ENCODE results near the gene KRTAP9-9.
"Not testable (repeated sequence)": the region's sequence is repeated elsewhere in the genome, so short reads cannot be mapped to it uniquely, and the experiment has no call there.

Gene KRTAP9-9

DNA sequence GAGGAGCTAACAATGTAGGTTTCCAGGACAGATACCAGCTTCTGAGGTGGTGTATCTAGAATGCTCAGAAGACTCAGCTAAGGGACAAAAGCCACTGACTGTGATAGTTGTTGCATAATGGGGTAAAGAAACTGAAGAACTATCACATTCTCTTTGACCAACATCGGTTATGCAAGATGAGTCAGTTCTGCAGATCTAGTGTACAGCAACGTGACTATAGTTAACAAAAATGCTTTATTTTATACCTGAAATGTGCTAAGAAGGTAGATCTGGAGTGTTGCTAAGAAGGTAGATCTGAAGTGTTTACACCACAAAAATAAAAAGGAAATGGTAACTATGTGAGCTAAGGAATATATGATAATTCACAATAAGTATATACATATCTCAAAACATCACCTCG is 12.5 kb downstream of the KRTAP9-9 start:
- DNase-seq = no peak

GRCh38 chr17:41271323-41271722 is 16.1 kb downstream of the KRTAP9-9 start:
- not testable (repeated sequence) for DNase-seq

GRCh38 chr17:41271858-41272257 is 16.7 kb downstream of the KRTAP9-9 start:
- no peak for DNase-seq

- DNase-seq = not testable (repeated sequence)
Measured at GRCh38 chr17:41275648-41276190, 20.5 kb downstream of the KRTAP9-9 start, which contains the start of gene KRTAP9-7. Gene KRTAP9-7 (plus strand): TSS chr17:41275698. CDS start chr17:41275698, 0 bp downstream.

GRCh38 chr17:41278176-41278955 is 23.2 kb downstream of the KRTAP9-9 start:
- no peak for DNase-seq

- DNase-seq = no peak
Measured at GRCh38 chr17:41284043-41284442, 28.9 kb downstream of the KRTAP9-9 start.

DNA sequence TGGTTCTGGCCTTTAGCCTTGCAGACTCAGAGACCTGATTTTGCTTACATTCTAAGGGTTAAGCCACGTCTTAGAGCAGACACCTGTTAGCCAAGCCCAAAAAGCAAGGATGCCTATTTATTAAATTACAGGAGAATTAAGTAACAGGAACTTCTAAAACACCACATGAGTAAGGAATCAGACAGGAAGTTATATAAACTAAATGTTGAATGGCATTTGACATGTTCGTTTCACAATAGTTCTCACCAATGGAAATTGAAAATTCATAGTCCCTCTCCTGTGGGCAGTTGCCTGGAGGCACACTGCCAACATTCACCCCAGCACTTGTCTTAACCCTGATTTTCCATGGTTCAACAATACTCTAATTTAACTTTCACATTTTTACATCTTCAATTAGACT is 29.4 kb downstream of the KRTAP9-9 start:
- DNase-seq = no peak

DNA sequence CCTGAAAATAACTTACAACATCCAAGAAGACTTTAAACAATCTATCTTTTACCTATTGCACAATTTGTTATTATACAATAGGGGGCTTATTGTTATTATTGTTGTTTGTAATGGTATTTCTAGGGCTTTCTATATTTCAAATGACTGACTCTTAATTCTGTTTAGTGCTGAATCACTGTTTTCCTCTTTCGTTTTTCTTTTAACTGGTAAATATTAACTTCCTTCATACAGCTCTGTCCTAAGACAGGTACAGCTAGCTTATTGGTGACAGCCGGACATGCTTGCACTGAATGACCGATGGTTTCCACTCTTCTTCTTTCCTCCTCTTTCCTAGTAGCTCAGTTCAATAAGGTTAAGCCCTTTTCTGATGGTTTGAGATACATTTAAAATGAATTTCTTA is 31.9 kb downstream of the KRTAP9-9 start:
- DNase-seq = no peak

- DNase-seq = no peak
Measured at GRCh38 chr17:41294016-41294415, 38.8 kb downstream of the KRTAP9-9 start.

GRCh38 chr17:41296846-41297245 is 41.7 kb downstream of the KRTAP9-9 start:
- DNase-seq = no peak

DNA sequence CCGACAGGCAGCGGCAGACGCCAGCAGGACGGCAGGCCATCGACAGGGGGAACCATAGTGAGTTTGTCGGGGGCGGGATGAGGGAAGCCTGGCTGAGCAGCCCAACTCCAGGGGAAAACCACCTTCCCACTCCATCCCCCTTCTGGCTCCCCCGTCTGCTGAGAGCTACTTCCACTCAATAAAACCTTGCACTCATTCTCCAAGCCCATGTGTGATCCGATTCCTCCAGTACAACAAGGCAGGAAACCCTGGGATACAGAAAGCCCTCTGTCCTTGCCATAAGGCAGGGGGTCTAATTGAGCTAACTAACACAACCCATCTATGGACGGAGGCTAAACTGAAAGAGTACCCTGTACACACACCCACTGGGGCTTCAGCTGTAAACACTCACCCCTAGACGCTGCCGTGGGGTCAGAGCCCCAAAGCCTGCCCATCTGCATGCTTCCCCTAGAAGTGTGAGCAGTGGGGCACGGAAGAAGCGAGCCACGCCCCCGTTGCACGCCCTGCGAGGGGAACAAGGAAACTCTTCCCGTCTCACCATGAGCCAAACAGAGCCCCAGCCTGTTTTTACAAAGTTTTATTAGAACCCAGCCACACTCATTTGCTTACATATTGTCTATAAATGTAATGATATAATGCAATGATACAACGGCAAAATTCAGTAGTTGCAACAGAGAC is 43.4 kb downstream of the KRTAP9-9 start:
- no peak for DNase-seq

- no peak for DNase-seq
Measured at GRCh38 chr17:41301204-41301790, 46.1 kb downstream of the KRTAP9-9 start.

GRCh38 chr17:41301916-41302901 is 47.0 kb downstream of the KRTAP9-9 start, which contains the start of gene KRTAP29-1:
Gene KRTAP29-1 (minus strand): TSS chr17:41302851. CDS start chr17:41302851, 0 bp downstream.
- DNase-seq = no peak

DNA sequence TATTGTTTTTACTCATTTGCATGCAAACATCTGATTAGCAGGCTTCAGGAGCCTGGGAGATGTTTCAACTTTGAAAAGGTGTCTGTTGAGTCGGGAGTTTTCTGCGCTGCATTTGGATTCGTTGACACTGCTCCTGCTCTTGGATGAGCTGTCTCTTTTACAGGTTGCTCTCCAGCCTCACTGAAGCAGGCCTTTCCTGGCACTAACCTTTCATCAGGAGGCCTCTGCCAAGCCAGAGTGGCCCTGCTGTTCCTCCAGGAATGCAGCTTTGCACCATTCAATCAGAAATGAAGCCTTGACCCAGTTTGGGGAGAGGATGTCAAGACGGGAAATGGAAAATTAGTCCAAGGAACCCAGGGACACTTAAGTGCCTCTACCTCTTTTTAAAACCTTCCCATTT is 47.8 kb downstream of the KRTAP9-9 start:
- DNase-seq = no peak

DNA sequence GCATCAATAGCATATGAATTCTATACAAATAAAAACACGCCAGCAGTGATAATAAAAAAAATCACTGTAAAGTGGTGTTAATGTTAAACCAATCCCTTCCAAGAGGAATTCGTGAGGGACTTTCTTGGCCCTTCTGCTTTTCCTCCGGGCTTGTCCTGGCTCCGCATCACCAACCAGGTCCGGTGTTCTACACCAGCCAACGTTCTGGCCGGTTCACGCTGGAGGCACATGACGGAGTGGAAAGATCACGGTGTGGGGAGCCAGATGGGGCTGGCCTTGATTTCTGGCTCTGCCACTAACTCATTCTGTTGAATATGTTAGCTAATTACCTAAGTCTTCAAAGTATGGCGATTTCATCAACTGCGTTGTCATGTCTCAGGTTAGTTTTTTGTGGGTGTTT is 48.9 kb downstream of the KRTAP9-9 start:
- no peak for DNase-seq
